Muscle of back (tissue), 13 donors: ENCODE results near the gene SLC7A11. TPM values are rescaled to one million over a fixed set of nuclear protein-coding genes. Genes with fewer than 3 reads are reported as not detected.

Experiments used
- DNase-seq, 3 donors: peaks; one replicate each; pipeline versions ENCODE4 v3.0.0 to v3.0.0-alpha.2; 2013
- long read RNA-seq, 9 donors: transcript quantifications; one replicate each; lab custom pipeline, GENCODE V29; 2026
- polyA plus RNA-seq, 10 donors: library from polyadenylated mRNA; unstranded; fragments of 120-200 nt; gene quantifications; one replicate each; pipeline ENCODE4 v1.2.1, GENCODE V29; 2013; ENCODE audit not compliant: insufficient read length in 10 of 10

SLC7A11 gene
- polyA plus RNA-seq = 1 to 10 TPM in 1 of 10 donors, under 1 TPM in 9; 0.25 to 1.1 (median 0.58) TPM
- long read RNA-seq, donor 1 = 0 reads
- long read RNA-seq, donor 2 = 0 reads
- long read RNA-seq, donor 3 = 0 reads
- long read RNA-seq, donor 4 = 0 reads
- long read RNA-seq, donor 5 = 0 reads
- long read RNA-seq, donor 6 = 0 reads
- long read RNA-seq, donor 7 = 0 reads
- long read RNA-seq, donor 8 = 0 reads
- long read RNA-seq, donor 9 = 0 reads

DNA sequence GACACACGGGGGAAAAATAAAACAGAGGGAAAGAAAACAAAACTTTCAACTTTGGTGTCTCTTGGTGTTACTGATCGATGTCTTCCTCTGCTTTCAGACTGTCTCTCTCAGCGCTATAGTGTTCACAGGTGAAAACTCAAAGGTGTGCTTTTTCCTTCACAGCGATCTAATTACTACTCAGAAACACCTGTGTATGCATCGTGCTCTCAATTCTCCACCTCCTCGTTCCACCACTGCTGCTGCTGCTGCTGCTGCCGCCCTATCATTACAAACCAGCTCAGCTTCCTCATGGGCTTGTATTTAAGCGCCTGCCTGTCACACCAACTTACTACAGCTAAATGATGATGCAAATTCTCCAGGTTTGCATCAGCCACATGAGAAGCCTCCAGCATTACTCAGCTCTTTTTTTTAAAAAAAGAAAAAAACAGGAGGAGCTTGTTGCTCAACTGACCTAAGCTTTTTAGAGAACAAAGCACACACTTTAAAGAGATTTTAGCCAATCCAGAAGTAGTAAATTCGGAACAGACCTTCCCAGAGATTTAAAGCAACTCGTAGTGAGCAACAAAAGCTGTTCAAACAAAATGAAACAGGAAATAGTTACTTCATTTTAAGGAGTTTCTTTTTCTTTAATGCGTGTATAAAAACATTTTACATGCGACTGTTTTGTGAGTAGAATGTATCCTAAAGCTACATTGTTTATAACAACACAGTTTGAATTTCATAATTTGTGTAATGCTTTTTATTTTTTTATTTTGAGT, at the start of gene SLC7A11:
TSS of gene SLC7A11 (minus strand) at position 274 of the 758 bp plus-strand sequence. CDS start 280 bp downstream, outside the sequence.
- DNase-seq = peak; percentile 59 to 96 (median 88)

DNA sequence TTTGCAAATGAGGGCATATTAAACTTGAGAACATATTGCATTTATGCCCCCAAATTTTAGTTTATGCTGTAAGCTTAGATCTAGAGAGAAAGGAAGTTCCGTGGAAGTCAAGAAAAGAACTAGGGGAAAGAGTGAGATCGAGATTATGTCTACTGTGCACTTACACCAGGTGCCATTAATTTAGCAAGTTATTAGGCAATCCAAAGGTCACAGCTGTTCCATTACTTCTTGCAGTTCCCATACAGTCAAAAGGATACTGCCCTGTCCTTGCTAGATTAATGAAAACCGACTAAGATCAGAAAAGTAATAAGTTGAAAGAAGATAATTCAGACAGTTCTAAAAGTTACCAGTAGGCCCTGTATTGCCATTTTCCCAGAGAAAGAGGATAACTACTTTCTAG, 49.3 kb upstream of the SLC7A11 start:
- DNase-seq = no peak

DNA sequence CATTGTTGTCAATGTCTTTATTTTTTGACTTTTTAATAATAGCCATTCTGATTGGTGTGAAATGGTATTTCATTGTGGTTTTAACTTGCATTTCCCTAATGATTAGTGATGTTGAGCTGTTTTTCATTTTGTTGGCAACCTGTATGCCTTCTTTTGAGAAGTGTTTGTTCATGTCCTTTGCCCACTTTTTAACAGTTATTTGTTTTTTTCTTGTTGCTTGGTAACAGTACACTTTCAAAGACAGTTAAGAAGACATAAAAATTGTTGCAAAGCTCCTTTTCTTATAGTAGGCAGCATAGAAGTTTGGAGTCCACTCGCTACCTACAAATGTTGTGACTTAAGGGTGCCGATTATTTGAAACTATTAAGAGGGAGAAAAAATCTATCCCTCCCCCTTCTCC, 48.7 kb upstream of the SLC7A11 start:
- no peak for DNase-seq

DNA sequence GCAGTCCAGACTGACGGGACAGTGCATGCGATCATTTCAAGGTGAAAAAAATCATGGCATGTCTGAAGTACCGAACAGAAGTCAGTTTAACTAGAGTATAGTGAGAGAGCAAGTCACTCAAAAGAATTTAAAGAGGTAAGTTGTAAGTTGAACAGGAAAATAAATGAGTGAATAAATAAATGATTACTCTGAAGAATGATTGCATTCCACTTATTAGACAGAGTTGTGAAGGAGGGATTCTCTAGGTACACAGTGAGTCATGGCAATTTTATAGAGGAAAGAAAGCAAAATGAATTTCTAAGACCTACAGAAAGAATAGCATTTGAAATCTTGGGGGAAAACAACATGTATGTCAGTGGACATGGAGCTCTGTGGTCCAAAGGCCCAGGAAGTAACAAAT, 37.1 kb upstream of the SLC7A11 start:
- DNase-seq = no peak

DNA sequence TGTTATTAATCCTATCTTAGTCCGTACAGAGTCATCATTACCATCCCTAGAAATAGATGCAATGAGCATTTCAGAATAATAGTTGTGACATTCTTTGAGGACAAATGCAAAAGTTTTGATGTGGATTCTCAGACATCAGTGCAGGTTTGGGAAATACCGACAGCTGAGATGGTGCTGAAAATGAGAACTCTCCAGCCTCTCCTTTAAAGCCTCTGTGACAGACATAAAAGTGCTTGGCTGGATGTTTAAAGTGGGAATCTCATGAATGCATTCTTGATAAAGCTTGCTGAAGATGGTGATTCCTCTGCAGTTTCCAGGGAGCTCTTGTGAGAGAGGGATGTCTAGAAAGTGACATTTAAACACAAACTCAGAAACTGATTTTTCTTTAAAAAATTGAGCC, 35.0 kb upstream of the SLC7A11 start:
- no peak for DNase-seq

DNA sequence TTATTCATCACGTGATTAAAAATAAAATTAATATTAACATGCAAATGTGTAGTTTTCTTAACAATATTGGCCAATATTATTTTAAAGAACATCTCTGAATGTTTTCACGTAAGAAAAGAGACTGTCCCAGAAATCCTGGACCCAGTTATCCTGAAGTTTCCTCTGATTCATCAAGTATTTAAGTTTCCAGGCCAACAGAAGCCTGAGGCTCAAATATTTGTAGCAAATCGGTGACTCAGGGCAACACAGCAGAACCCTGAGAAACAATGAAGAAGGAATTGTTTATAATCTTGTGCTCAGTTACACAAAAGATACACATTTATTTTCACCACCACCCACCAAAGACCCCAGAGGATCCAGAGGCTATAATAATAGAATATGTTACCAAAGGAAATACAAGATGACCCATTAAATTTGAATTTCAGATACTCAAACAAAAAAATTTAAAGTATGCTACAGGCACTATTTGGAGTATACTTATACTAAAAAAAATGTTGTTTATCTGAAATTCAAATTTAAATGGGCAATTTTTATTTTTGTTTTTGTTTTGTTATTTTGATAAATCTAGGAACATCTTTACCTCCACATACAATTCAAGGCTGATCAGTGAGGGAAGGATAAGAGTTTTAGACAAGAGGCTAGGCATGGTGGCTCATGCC, 33.9 kb upstream of the SLC7A11 start:
- DNase-seq = peak; percentile 17 to 51 (median 40)

DNA sequence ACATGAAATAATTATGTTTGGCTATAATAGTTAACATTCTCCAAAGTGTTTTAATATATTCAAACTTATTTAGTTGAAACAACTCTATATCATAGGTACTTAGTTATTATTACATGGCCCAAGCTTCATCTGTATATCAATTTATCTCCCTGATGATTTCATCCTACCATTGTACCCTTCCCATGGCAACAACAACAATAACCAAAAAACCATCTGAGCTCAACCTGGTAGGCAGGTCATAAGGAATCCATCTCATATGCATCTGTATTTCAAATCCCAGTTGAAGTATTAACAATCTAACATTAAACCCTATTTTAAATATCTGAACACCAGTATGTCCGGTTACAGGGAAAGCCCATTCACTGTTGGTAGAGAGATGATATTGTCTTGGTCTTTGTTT, 33.1 kb upstream of the SLC7A11 start:
- no peak for DNase-seq

DNA sequence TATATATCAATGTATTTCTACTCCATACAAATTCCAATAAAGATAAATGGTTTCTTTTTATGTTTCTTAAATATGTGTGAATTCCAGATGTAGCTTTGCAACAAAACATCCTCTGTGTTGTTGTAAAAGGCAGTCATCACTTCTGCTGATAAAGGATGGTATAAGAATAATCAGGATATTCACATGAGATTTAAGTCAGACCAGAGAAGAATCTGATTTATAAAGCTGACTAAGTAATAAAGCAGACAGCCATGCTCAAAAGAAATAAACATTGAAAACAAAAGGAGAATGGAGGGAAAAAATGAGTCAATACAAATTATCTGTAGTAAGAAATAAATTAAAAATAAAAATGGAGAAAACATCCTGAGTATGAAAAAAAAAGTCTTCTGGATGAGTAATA, 27.0 kb upstream of the SLC7A11 start:
- no peak for DNase-seq

DNA sequence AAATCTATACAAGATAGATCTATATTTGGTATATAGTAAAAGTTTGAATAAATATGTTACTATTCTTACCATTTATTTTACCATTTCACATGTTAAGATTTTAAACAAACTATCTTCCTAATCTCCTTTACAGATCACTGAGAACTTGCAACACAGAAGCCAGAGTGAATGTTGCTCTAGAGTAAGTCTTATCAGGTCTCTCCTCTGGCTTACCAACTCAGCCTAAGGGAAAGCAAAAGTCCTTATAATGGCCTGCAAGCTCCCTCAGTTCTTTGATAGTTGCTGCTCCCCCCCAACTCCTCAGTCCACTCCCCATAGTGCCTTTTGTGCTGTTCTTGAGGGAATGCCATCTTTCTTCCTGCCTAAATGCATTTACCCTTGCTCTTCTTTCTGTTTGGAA, 25.7 kb upstream of the SLC7A11 start:
- no peak for DNase-seq

DNA sequence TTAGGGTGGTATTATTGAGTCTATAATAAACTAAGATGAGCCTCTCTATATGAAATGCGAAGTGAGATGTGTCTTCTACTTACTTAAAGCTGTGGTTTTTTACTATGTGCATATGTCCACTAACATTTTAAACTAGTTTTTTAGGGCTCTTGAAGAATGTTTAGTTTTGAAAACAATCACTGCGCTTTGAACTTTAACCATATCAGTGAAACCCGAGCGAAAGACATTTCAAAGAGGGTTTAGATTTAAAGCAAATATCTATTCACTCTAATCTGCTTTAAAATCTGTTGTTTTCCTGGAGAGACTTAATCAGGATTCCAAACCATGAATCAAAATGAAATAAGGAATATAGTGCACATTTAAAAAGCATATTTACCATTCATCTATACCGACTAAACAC, 24.8 kb upstream of the SLC7A11 start:
- DNase-seq = no peak

DNA sequence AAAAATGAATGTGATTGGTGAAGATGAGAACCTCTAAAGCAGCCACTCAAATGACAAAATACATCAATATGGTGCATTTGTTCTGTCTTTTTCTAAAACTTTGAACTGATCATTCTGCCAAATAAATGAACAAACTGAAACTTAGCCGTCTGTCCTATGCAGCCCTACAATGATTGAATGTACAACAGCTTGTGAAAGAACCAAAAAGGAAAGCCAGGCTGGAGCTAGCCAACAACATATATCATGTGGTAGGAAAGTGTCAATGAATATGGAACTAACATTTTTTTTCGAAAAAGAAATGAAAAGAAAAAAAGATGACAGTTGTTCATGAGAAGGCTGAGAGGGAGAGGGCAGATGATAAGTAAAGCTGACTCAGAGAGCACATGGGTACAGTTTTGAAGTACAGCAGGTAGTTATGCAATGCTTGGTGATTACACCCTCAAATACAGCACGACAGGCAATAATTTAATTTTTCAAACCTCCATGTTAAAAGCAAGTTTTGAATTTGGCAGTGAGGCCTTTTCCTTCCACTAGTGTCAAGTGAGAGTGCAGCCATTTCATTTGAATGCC, 21.2 kb upstream of the SLC7A11 start:
- no peak for DNase-seq

DNA sequence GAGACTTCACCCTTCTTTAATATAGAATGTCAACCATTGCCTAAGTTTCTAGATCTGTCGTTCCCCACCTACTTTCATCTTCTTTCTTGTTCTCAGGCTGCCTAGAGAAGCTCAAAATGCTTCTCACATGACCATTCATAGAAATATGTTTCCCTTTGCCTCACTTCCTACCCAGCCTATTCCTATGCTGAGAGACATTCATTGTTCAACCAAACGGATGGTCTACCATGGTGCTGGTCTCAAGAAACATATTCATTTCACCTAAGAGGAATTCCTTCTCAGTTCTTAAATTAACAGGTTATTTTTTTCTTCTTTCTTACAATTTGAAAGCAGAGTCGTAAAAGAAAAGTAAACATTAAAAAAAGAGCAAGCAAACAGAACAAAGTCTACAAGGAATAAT, 20.3 kb upstream of the SLC7A11 start:
- no peak for DNase-seq

DNA sequence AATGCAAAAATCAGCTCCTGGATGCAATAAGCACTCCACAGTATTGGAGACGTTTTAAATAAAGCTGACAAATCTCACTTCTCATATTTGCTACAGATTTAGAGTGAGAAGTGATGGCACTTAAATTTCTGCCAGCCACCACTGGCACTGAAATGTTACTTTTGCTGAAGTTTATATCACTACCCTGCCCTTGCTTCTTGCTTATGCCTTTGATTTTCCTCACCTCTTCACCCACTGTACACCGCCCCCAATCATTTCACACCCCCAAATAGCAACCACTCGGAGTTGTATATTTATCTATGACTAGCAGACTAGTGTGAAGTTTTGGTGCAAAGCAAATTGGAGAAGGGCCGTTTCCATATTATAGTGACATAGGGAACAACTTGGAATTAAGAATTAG, 19.9 kb upstream of the SLC7A11 start:
- DNase-seq = no peak

DNA sequence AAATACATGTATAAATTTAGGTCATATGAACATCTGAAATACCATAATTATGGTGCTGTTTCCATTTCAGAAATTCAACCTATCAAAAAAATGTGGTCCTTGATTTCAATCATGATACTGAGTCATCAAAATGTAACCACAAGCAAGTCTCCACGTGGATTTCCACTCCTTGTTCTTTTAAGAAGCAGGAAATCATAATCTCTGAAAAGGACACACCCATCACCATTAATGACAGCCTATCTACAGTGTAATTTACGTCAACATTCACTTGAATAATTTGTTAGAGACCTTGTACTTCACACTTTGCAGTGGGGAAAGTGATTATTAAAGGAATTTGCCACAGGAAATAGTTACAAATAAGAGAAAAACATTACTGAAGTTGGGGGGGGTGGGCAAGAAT, 17.7 kb upstream of the SLC7A11 start:
- no peak for DNase-seq

DNA sequence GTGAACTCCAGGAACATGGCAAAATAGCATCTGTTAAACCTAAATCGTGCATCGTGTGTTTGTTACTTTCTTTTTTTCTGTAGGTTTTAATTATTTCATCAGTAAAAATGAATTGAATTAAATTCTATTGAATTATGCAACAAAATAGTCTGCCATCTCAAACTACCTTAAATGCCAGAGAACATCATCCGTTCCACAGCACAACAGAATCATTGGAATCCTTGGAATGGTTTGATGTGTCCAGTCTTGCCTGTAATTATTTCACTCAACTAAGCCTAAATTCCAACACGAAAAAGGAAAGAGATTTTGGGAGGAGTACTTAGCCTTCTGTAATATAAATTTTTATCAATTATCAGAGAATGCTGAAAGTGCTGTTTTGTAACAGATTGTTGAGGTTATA, 17.1 kb upstream of the SLC7A11 start:
- DNase-seq = no peak

DNA sequence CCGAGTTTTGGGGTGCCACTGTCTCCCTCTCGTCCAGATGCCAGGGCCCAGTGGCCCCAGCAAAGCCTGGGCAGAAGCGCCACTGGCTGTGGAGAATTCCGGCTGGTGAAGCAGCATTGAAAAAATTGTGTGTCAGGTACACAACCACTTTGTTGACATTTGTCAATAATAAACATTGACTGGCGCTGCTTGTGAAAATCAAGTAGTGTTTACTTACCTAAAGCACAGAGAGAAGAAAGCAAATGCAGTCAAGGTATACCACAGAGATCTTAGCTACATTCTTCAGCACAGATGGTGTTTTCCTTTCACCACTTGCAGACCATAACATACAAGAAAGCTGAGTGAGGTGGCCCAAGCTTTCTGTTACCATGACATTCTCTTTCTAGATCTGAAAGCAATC, 14.5 kb upstream of the SLC7A11 start:
- DNase-seq = no peak

DNA sequence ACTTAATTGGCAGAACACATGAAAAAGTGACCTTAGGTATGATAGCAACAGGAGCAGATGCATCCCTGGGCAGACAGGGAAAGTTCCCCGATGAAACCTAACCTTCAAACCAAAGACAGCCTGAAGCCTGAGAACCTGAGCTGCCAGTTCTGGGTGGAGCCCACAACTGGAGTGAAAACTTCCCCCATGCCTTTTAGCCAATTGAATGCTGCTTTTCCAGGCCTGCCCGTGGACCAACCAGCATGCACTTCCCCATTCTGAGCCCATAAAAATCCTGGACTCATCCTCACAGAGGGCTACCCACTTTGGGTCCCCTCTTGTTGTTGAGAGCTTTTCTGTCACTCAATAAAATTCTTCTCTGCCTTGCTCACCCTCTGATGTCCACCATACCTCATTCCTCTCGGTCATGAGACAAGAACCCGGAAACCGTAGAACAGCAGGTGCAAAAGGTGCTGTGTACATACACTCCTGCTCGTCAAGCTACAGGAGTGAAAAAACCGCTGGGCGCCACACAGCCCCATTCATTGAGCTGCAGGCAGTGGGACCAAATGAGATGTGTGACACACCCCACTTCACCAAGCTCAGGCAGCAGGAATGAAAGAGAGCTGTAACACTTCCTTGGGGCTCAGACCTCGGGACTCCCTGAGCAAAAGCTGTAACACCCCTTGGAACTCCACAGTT, 13.9 kb upstream of the SLC7A11 start:
- no peak for DNase-seq

DNA sequence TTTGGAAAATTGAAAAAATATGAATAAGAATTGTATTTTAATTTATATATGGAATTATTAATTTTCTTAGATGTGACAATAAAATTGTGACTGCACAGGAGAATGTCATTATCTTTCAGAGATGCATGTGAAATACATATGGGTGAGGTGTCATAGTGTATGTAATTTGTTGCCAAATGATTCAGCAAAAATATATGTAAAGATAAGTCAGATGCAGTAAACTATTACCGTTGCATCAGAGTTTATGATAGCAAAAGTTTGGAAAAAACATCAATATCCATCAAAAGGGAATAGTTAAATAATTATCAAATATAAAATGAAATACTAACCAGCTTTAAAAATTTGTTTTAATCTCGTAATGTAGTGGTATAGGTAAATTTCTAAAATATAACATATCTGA, 10.4 kb upstream of the SLC7A11 start:
- DNase-seq = no peak

DNA sequence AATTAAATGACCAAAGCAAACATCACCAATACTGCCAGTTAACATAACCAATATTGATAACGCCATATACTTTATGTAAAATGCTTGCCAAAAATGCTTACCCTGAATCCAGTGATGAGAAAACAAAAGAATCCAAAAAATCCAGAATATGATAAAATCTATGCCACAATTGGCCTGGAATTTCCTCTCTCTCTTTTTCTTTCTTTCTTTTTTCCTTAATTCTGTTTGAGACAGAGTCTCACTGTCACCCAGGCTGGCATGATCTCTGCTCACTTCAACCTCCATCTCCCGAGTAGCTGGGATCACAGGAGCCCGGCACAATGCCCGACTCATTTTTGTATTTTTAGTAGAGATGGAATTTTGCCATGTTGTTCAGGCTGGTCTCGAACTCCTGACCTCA, 9.8 kb upstream of the SLC7A11 start:
- no peak for DNase-seq

DNA sequence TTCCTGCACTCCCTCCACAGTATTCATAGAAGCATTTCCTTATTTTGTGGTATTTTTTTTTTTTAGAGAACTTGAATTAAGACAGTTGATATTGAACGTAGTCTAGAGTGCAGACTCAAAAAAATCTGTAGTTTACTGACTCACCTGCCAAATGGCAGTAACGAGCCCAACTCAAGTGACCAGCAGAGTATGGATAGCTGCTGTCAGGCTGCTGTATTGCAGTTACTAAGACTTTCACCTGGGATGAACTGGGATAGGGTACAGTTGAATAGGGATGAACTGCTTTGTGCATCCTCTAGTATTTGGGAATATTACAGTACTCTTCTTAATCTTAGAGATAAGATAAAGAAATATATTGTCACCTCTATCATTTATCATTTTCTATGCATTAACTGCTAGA, 7.0 kb upstream of the SLC7A11 start:
- DNase-seq = no peak

DNA sequence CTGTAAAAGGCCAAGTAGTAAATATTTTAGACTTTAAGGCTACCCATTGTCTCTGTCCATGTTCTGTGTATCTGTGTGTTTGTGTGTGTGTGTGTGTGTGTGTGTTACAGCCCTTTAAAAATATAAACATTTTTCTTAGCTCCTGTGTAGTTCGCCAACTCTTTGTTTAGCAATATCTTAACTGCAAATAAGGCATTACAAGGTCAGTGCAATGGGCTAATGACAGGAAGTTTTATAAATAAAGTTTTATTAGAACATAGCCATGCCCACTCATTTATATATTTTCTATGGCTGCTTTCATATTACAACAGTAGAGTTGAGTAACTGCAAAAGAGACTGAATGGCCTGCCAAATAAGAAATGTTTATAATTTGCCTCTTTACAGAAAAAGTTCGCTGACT, 5.9 kb upstream of the SLC7A11 start:
- no peak for DNase-seq

DNA sequence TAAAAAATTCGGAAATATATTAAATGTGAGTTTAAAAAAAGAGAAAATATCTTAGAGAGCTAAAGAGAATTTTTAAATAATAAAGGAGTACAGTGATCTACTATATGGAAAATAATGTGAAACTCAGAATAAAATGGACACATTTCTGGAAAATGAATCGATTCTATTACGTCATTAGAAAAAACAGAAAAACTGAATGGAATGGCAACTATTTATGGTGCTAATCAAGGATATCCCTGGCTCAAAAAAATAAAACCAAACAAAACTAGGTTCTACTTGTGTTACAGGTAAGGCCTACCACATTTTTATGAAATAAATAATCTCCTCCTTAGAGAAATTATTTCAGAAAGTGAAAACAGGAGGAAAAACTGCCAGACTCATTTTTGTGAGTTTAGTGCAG, 5.5 kb upstream of the SLC7A11 start:
- no peak for DNase-seq
